OCI-LY7 (cell line): ENCODE data around the gene GPALPP1.

Source experiments
- EZH2phosphoT487 ChIP-seq: fragments of 200-600 bp; sonication (generic); IDR thresholded peaks from 2 replicates; pipeline ENCODE4 v1.6.1; 2018; ENCODE audit warnings: low read depth, borderline replicate concordance, mild to moderate bottlenecking, mixed run types, antibody characterized with exemption, low read length, moderate library complexity, mixed read lengths
- TF ChIP-seq, protein P1 (sequence below): fragments of 200-600 bp; sonication (generic); conservative IDR thresholded peaks from 2 replicates; pipeline ENCODE4 v1.5.1; 2014; ENCODE audit warnings: mild to moderate bottlenecking, antibody characterized with exemption, low read length, moderate library complexity, mixed read lengths

DNA sequence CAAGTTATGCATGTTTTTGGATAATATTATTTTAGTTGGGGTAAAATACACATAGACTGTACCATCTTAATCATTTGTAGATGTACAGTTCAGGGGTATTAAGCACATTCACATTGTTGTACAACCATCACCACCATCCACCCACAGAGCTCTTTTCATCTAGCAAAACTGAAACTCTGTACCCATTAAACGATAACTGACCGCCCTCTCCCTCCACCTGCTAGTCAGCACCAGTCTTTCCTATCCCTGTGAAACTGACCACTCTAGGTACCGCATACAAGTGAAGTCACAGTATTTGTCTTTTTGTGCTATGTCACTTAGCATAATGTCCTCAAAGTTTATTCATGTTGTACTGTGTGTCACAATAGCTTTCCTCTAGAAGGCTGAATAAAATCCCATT is 70.7 kb downstream of the GPALPP1 start:
- TF ChIP-seq, protein P1, sequence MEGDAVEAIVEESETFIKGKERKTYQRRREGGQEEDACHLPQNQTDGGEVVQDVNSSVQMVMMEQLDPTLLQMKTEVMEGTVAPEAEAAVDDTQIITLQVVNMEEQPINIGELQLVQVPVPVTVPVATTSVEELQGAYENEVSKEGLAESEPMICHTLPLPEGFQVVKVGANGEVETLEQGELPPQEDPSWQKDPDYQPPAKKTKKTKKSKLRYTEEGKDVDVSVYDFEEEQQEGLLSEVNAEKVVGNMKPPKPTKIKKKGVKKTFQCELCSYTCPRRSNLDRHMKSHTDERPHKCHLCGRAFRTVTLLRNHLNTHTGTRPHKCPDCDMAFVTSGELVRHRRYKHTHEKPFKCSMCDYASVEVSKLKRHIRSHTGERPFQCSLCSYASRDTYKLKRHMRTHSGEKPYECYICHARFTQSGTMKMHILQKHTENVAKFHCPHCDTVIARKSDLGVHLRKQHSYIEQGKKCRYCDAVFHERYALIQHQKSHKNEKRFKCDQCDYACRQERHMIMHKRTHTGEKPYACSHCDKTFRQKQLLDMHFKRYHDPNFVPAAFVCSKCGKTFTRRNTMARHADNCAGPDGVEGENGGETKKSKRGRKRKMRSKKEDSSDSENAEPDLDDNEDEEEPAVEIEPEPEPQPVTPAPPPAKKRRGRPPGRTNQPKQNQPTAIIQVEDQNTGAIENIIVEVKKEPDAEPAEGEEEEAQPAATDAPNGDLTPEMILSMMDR: no peak
- TF ChIP-seq EZH2phosphoT487: no peak
